ENCODE measurements around the gene RANBP3L.
"Not testable (repeated sequence)": the region's sequence is repeated elsewhere in the genome, so short reads cannot be mapped to it uniquely, and the experiment has no call there.

RANBP3L gene

GRCh38 chr5:36202521-36202961, 99.2 kb downstream of the RANBP3L start:
- DNase-seq = no peak

DNA sequence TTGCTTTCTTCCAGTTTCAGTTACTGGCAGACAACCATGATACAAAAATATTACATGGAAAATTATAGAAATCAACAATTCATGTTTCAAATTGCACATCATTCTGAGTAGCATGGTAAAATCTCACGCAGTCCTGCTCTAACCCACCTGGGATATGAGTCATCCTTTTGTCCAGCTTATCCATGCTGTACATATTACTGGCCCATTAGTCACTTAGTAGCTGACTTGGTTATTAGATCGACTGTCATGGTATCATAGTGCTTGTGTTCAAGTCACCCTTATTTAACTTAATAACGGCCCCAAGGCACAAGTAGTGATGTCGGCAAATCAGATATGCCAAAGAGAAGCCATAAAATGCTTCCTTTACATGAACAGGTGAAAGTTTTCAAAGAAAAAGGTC, 101.2 kb downstream of the RANBP3L start:
- DNase-seq = no peak

DNA sequence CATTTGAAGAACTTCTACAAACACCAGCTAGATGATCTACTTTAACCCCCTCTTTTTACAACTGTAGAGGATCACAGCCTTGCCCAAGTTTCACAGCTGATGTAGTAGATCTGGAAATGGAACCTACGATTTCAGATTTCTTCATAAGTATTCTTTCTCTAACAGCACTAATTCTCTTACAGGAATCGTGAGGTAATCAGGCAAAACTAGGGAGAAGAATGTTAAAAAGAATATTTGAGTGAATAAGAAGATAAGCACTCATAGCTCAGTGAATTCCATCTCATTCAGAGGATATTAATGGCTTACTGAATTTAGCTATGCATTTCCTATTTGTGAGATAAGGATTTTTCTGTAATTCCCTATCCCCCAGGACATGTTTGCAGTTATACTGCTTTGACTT, 102.1 kb downstream of the RANBP3L start:
- no peak for DNase-seq

DNA sequence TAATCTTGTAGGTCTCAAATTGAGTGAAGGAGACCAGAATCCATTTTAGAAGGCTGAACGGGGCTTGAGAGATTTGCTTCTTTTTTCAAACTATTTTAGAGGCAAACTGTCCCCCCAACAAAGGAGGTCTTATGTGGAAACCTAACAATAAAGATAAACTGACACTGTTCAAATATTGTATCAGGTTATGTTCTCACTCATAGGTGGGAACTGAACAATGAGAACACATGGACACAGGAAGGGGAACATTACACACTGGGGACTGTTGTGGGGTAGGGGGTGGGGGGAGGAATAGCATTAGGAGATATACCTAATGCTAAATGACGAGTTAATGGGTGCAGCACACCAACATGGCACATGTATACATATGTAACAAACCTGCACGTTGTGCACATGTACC, 102.9 kb downstream of the RANBP3L start:
- DNase-seq = not testable (repeated sequence)
